RPMI8226 (cell line): ENCODE measurements around the gene RABEP2.
"Not testable (repeated sequence)": the region's sequence is repeated elsewhere in the genome, so short reads cannot be mapped to it uniquely, and the experiment has no call there.

Experiments used
- DNase-seq: peaks from one replicate; pipeline ENCODE4 v3.0.0-alpha.2; 2015

RABEP2 gene

DNA sequence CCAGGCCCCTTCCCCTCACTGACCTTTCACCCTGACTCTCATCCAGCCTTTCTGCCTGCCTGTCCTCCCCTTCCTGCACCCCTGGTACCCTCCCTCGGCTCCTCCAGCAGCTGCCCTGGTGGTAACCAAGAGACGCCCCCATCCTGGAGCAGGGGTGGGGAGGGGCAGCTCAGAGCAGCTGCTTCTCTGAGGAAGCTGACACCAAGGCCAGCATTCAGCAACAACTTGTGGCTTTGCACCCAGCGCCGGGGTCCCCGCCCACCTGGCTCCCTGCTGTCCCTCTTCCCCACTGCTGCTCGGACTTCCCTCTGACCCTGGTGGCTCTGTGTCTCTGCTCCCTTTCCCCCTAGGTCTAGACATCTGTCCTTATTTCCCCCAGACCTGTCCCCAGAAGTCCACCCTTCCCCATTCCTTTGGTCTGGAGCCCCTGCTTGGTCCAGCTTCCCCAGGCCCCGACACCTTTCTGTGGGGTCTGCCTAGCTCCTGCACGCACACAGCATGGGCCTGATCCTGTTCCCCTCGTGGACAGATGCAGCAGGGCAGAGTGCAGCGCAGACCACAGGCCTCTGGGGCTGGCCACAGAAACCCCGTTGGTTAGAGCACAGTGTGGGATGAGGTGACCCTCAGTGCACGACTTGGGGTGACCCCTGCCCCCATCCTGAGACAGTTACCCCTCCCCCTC, 47.9 kb downstream of the RABEP2 start:
- no peak for DNase-seq

DNA sequence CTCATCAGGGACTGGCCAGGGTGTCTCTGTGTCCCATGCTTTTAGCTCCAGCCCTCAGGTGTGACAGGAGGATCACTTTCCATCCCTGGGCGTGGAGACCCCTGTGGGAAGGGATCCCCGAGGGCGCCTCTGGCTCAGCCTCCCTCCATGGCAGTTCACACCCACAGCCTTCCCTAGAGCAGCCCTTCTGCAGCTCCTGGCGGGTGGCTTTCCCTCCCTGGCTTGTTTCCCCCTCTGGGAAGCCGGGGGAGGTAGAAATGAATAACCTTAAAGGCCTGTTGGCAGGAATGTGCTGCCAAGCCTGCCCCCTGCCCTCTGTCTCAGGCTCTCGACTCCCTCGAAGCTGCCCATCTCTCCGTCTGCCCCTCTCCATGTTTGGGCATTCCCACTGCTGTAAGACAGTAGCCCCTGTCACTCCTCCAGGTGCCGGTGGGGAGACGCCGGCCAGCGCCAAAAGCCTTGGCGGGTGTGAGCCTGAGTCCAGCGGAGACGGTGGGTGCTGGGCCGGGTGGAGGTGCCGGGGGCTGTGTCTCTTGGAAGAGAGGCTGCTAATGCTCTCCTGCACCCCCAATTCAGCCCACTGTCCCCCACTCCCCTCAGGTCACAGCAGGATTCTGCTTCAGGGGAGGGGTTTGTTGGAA, 48.9 kb downstream of the RABEP2 start:
- no peak for DNase-seq

DNA sequence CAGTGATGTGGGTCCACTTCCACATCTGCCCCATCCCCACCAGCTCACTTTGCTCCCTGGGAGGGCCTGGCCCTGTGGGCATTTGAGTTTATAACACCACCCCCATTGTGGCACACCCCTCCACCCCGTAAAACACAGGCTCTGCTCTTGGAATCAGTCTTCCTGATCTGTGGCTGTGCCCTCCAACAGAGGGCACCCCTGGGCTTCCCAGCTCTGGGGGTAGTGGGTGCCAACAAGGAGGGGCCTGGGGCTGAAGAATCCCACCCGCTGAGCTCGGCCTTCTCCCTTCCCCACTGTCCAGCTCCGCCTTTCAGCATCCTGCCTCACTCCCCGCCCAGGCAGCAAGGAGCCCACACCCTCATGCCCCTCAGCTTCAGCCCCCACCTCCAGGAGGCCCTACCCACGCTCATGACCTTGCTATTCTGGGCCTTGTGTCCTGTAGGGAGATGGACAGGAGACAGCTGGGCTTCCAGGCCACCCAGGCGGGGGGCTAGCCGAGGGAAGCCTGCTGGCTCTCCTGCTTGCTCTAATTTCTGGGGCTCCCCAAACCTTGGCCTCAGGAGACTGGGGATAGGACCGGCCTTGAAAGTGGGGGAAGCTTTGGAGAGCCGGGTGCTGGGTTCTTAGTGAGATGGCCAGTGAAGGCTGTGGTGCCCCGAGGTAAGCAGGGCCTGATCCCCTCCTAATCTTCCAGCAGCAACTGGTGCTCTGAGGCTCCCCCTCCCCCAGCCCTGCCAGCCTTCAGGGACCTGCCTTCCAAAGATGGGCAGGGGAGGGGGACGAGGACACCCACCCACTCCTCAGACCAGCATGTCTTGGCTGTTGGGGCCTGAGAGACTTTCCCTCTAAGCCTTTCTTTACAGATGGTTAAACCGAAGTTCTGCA, 49.7 kb downstream of the RABEP2 start:
- no peak for DNase-seq

DNA sequence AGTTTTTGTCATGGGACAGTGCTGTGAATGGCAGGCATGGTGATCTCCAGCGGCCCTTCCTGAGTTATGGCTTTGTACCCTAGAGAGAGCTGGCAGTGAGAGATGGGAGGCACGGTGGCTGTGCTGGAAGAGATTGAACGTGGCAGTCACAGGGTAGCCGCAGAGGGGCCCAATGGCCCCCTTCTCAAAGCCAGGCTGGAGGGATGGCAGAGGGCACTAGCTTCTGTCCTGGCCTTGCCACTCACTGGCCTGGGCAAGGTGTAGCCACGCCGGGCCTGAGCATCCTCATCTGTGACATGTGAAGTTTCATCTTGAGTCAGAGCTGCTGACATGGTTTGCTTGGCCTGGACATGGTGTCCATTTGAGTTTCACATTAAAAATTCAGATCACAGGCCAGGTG, 50.6 kb downstream of the RABEP2 start:
- no peak for DNase-seq

GRCh38 chr16:28873543-28874201, 51.4 kb downstream of the RABEP2 start:
- peak; percentile 56 for DNase-seq

- DNase-seq = no peak
Observed at GRCh38 chr16:28872952-28873351, 52.1 kb downstream of the RABEP2 start.

- no peak for DNase-seq
Observed at GRCh38 chr16:28869201-28869600, 55.8 kb downstream of the RABEP2 start.

DNA sequence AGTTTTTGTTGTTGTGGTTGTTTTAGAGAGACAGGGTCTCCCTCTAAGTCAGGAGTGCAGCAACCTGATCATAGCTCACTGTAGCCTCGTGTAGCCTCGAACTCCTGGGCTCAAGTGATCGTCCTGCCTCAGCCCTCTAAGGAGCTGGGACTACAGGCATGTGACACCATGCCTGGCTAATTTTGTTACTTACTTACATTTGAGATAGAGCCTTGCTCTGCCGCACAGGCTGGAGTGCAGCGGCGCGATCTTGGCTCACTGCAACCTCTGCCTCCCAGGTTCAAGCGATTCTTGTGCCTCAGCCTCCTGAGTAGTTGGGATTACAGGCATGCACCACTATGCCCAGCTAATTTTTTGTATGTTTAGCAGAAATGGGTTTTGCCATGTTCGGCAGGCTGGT, 57.4 kb downstream of the RABEP2 start:
- DNase-seq = not testable (repeated sequence)

GRCh38 chr16:28867241-28867640, 57.8 kb downstream of the RABEP2 start:
- no peak for DNase-seq

GRCh38 chr16:28866454-28866804, 58.6 kb downstream of the RABEP2 start:
- no peak for DNase-seq

- DNase-seq = no peak
Observed at GRCh38 chr16:28865722-28866453, 59.1 kb downstream of the RABEP2 start.

- DNase-seq = no peak
Observed at GRCh38 chr16:28865001-28865688, 59.9 kb downstream of the RABEP2 start.

DNA sequence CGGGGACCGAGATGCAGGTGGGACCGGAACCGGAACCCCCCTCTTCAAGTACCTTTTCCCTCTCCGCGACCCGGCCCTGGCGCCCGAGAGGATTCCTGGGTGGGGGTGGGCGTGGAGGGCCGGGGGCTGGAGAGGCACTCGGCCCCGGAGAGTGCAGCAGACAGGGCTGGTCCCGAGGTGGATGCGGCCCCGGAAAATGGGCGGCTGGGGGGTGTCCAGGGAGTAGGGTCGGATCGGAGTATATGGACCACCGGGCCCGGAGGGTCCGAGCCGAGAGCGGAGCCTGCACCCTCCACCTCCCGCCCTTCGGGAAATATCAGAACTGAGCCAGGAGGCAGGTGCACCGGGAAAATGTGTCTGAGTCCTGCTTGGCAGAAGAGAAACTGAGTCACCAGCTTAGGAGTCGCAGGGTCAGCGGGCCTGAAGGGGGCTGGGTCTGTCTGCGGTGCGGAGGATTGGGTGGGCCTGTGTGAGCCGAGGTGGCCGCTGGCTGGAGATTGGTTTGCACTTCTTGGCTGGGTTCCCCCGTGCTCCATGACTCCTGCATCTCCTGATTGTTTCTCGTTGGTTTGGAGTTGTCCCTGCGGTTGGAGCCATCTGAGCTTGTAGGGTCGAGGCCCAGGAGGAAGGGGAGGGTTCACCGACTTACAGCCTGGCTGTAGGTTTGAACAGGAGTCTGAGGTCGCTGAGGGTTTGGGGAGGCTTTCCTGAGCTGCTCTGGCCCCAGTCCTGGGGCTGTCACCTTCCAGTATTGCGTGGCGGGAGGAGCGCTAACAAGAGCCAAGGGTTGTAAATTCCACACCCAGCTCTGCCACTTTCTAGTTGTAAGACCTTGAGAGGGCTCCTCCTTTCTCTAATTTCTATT, 60.9 kb downstream of the RABEP2 start:
- DNase-seq = peak; percentile 45

- no peak for DNase-seq
Observed at GRCh38 chr16:28859326-28859725, 65.7 kb downstream of the RABEP2 start.

GRCh38 chr16:28858421-28858820, 66.6 kb downstream of the RABEP2 start:
- DNase-seq = no peak
